HG03520 (cell line): ENCODE data around the gene SSTR5.
"Not testable (repeated sequence)": the region's sequence is repeated elsewhere in the genome, so short reads cannot be mapped to it uniquely, and the experiment has no call there.

ENCODE experiments used
- ATAC-seq: cut with Tn5 transposase; IDR thresholded peaks from one replicate; pipeline ENCODE4 v1.9.1; 2021; ENCODE audit warnings: mild to moderate bottlenecking, moderate library complexity; ENCODE audit not compliant: unreplicated experiment

Gene SSTR5

GRCh38 chr16:1071561-1072225 is 854 bp upstream of the SSTR5 start:
- no peak for ATAC-seq

GRCh38 chr16:1073262-1073558 is 663 bp downstream of the SSTR5 start:
- ATAC-seq = no peak

DNA sequence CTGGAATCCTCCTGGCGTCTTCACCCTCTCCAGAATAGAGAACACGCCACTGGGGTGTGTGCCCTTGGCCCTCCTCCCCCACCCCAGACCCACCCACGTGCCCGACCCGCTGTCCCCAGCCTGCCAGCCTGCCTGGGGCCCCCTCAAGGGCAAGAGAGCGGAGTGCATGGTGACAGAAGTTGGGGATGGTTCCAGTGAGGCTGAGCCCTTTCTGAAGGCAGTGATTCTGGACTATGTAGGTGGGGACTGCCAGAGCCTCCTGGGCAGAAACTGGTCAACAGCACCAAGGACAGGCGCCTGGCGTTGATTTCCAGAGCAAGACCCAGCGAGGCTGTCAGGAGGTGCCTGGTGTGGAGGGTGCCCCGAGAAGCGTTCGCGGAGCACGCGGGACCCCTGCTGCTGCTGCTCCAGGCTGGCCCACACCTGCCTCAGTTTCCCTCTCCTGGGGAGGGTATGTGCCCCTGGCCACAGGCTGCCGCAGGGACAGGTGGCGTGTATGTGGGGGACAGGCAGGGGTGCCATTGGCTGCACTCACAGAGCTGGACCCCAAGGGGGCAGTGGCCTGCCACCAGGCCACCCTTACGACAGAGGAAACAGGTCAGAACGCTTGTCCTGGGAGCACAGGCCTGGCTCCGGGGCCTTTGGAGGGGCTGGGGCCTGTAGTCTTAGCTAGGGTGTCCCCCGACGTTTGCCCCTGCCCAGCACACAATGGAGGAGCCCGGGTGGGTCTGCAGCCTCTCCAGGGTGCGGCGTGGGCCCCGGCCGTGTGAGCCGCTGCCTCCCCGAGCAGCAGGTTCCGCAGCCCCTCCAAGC is 1.2 kb downstream of the SSTR5 start:
- ATAC-seq = no peak

- ATAC-seq = no peak
Observed at GRCh38 chr16:1074379-1074649, 1.8 kb downstream of the SSTR5 start.

DNA sequence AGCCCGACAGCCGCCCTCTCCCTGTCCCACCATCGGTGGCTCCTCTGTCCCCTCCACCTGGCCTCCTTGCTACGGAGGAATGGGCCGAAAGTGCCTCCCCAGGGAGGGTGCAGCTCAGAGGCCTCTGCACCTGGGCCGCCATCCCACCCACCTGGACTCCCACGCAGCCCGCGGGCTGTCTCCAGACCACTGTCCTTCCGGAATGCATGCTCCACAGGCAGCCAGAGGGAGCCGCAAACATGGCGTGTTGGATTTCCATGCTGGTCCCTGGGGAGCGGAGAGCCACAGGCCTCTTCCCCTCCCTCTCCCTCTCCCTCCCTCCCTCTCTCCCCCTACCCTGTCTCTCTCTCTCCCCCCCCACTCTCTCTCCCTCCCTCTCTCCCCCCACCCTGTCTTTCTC is 3.0 kb downstream of the SSTR5 start:
- no peak for ATAC-seq

DNA sequence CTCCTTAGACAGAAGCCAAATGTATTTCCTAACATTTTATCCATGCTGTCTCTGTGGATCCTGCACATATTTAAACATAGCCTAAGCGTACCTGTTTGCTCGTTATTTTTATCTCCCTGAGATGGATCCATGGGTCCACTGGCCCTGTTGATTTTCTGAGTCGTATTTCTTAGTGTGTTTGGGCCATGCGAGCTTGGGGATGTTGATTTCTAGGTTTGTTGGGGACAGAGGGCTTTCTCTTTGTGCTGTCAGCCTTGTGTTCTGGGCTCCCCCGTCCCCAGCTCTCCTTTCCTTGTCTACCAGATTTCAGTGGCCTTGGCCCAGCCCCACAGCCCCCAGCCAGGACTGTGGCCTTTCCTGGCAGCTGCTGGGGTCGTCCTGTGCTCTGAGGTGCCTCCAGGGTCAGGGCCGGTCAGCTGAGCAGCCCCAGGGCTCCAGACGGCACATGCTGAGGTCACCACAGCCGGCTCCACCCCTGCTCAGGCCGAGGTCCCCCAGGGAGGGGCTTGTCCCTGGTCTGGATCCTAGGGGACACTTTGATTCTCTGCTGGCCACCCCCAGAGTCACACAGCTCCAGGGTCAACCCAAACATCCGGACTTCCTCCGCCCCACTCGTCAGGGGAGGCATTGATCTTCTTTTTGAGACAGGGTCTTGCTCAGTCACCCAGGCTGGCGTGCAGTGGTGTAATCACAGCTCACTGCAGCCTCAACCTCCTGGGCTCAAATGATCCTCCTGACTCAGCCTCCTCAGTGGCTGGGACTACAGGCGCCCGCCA is 4.4 kb downstream of the SSTR5 start:
- ATAC-seq = no peak

- no peak for ATAC-seq
Observed at GRCh38 chr16:1077877-1078578, 5.5 kb downstream of the SSTR5 start.

DNA sequence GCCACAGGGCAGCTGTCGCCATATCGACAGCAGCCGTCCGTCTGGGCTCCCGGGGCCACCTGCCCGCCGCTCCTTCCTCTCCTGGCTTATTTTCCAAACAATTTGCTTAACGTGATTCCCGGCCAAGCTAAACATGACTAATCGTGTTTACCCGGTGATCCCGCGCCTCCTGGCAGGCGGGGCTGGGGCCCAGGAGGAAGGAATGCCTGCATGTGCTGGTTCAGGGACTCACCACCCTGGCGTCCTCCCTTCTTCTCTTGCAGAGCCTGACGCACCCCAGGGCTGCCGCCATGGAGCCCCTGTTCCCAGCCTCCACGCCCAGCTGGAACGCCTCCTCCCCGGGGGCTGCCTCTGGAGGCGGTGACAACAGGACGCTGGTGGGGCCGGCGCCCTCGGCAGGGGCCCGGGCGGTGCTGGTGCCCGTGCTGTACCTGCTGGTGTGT is 6.1 kb downstream of the SSTR5 start:
- ATAC-seq = no peak

DNA sequence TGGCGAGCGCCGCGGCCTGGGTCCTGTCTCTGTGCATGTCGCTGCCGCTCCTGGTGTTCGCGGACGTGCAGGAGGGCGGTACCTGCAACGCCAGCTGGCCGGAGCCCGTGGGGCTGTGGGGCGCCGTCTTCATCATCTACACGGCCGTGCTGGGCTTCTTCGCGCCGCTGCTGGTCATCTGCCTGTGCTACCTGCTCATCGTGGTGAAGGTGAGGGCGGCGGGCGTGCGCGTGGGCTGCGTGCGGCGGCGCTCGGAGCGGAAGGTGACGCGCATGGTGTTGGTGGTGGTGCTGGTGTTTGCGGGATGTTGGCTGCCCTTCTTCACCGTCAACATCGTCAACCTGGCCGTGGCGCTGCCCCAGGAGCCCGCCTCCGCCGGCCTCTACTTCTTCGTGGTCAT is 6.8 kb downstream of the SSTR5 start:
- ATAC-seq = no peak

- no peak for ATAC-seq
Observed at GRCh38 chr16:1079786-1080525, 7.4 kb downstream of the SSTR5 start.

- no peak for ATAC-seq
Observed at GRCh38 chr16:1080801-1081733, 8.5 kb downstream of the SSTR5 start.

DNA sequence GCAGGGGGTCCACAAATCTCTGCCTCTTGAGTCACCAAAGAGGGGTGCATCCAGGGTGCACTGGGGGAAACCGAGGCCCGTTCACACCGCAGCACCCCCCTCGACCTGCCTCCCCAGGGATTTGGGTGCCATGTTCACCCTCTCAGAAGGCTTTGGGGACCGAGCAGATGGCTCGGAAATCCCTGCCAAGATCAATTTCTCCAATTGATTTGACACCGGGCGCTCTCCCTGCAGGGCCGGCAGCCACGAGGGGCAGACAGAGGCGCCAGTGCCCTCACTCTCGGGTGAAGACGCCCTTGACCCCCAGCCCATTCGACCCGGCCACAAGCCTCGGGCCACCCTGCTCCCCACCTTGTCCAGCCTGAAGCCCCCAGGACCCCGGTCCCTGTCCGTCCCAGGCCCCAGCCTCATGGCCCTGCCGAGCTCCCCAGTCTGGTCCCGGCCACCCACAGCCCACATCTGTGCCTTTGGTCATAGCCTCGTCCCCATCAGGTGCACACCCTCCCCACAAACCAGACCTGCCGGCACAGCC is 9.3 kb downstream of the SSTR5 start:
- no peak for ATAC-seq

- no peak for ATAC-seq
Observed at GRCh38 chr16:1082266-1082951, 9.9 kb downstream of the SSTR5 start.

DNA sequence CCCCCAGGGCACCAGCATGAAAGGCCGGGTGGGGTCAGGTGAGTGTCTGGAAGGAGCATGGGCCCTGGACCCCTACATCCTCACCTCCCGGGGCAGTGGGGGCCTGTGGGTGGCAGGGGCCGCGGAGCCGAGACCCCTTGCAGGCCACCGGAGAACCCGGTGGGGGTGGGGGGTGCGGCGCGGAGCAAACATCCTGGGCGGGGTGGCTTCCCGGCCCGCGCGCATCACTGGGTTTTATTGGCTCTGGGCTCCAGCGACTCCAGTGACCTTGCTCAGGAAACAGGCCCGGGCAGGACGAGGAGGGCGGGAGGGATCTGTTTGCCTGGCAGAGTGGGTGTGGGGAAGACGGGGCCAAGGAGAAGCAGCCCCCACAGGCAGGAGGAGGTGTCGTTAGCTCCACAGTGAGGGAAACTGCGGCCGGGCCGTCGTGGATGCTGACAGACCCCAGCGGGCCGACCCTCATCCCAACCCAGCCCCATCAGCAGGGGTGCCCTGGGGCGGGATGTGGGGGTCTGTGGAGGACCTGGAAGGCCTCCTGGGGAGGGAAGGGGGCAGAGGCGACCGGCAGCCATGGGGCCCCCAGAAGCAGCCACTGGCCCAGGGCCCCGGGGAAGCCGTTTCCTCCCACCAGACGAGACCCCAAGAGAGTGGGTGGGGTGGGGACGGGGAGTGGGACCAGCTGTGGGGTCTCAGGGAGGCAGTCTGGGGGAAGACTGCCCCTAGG is 10.6 kb downstream of the SSTR5 start:
- ATAC-seq = no peak

DNA sequence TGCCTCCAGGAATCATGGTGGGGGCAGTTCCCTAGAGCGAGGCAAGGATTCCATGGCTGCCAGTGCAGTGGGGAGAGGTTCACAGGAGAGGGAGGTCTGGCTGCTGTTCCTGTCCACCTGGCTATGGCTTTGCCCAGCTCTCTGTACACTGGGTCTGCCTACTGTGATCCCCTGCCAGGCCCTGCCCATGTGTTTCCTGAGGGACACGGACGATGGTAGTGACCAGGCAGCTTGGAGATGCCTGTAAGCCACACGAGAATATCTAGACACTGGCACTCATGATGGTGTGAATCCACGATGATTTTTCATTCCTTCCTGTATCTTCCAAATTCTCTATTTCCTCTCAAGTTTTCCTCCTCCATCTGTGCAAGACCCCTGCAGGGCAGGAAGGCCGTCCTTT is 12.4 kb downstream of the SSTR5 start:
- ATAC-seq = no peak

DNA sequence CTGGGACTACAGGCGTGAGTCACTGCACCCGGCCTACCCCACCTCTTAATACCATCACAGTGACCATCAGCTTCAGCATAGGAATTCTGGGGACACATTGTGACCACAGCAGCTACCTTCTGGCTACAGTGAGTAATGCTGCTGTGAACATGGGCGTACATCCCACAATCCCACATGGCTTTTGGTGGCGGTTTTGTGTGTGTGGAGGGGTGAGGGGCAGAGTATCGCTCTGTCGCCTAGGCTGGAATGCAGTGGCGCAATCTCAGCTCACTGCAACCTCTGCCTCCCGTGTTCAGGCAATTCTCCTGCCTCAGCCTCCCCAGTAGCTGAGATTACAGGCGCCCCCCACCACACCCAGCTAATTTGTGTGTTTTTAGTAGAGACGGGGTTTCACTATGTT is 13.9 kb downstream of the SSTR5 start:
- ATAC-seq = not testable (repeated sequence)

DNA sequence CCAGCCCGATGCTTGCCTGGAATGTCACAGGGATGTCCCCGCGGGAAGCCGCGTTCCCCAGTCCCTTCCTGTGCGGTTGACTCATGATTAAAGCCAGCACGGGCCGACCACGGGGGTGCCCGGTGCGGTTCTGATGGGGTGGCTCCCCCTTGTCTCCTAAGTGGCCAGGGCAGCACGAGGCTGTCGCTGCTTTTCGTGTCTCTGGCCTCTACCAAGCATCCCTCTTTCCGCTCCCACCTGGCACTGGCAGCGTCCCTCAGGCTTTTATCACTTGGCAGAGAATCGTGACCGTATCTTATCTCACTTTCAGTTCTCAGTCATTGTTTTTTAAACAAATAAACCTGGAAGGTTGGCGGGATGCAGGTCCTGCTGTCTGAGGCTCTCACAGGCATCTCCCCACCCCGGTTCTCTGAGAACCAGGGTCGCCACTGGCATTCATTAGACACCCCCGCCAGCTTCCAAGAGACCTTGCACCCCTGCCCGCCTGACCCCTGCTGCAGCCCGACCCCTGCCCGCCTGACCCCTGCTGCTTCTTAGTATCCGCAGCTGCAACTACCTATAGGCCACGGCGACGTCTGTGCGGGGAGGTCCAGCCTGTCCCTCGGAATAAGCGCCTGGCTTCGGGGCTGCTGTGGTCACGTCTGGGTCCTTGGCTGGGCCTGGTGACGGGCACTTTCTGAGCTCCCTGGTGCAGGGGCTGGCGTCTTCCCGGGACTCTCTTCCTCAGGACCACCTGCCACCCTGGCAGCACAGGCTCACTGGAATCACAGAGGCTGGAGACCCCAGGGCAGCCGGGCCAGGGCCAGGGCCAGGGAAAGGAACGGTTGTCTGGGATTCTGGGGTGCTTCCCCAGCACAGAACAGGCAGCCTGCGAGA is 16.0 kb downstream of the SSTR5 start:
- ATAC-seq = no peak
